H1 (cell line): ENCODE data around the gene IKBIP. TPM values are rescaled to one million over a fixed set of nuclear protein-coding genes. Genes with fewer than 3 reads are reported as not detected.

Source experiments
- CTCF ChIA-PET: fragments of 300-600 bp; sonication (Branson Sonifier 250); formaldehyde crosslinking; loops from one replicate; lab custom pipeline; 2021; ENCODE audit not compliant: partially characterized antibody; lab: Charles Lee
- POLR2A ChIA-PET: fragments of 300-600 bp; sonication (Branson Sonifier 250); formaldehyde crosslinking; loops from one replicate; lab custom pipeline; 2021; ENCODE audit warnings: inconsistent platforms; ENCODE audit not compliant: partially characterized antibody; lab: Charles Lee
- DNase-seq, 2 experiments: peaks; one replicate each; pipeline versions ENCODE4 v3.0.0 to v3.0.0-alpha.2; 2010 to 2022; ENCODE audit warnings: low spot score in 2 of 2, low read depth in 1 of 2, mixed read lengths in 1 of 2
- FAIRE-seq: peaks from 2 replicates; lab custom pipeline; 2011; peaks lifted over from hg19 to GRCh38; lab: Jason Lieb, UNC
- H2AFZ ChIP-seq: 2 replicates; pipeline ENCODE4 v1.8.1; 2012; ENCODE audit warnings: low read length, inconsistent platforms
- H2AK5ac ChIP-seq: 2 replicates; pipeline ENCODE4 v1.6.1; 2013; ENCODE audit warnings: low read depth, low read length
- H2BK120ac ChIP-seq: replicated peaks from 2 replicates; pipeline ENCODE3; 2013; ENCODE audit warnings: low read depth, low read length, inconsistent platforms
- H2BK12ac ChIP-seq: 2 replicates; pipeline ENCODE4 v1.6.1; 2013; ENCODE audit warnings: low read depth, low read length
- H2BK15ac ChIP-seq: 2 replicates; pipeline ENCODE4 v1.6.1; 2013; ENCODE audit warnings: low read length
- H2BK20ac ChIP-seq: 2 replicates; pipeline ENCODE4 v1.6.1; 2013; ENCODE audit warnings: low read length
- H2BK5ac ChIP-seq: 2 replicates; pipeline ENCODE4 v1.6.1; 2013; ENCODE audit warnings: low read depth, low read length
- H3K14ac ChIP-seq: 2 replicates; pipeline ENCODE4 v1.6.1; 2013; ENCODE audit warnings: inconsistent platforms; ENCODE audit not compliant: insufficient read length
- H3K18ac ChIP-seq: 2 replicates; pipeline ENCODE4 v1.6.1; 2013; ENCODE audit warnings: low read length; ENCODE audit errors: extremely low read depth
- H3K23ac ChIP-seq: 2 replicates; pipeline ENCODE4 v1.6.1; 2013; ENCODE audit warnings: inconsistent platforms; ENCODE audit not compliant: insufficient read length
- H3K23me2 ChIP-seq: 2 replicates; pipeline ENCODE4 v1.6.1; 2013; ENCODE audit warnings: low read depth, low read length
- H3K27ac ChIP-seq: 2 replicates; pipeline ENCODE4 v1.6.1; 2011; ENCODE audit warnings: low read depth, low read length, inconsistent platforms
- H3K27me3 ChIP-seq, 4 experiments: replicated peaks in 1 of 4; 1 replicate in 1 of 4; 2 replicates in 3 of 4; pipeline versions ENCODE4 v1.6.1 to v1.8.1; 2011 to 2013; ENCODE audit warnings: low read length in 3 of 4, mild to moderate bottlenecking in 3 of 4, inconsistent platforms in 2 of 4, mixed read lengths in 2 of 4, moderate library complexity in 1 of 4; ENCODE audit not compliant: control insufficient read depth in 3 of 4, insufficient read depth in 3 of 4; ENCODE audit errors: extremely low read depth in 1 of 4
- H3K36me3 ChIP-seq, 4 experiments: 2 replicates each; pipeline versions ENCODE4 v1.6.1 to v1.8.1; 2011 to 2013; ENCODE audit warnings: mild to moderate bottlenecking in 4 of 4, low read length in 3 of 4, moderate library complexity in 2 of 4, control low read depth in 1 of 4, inconsistent platforms in 1 of 4; ENCODE audit not compliant: insufficient read depth in 4 of 4, control insufficient read depth in 2 of 4
- H3K4ac ChIP-seq: replicated peaks from 2 replicates; pipeline ENCODE3; 2013; ENCODE audit warnings: low read length, low read depth, mixed read lengths, inconsistent platforms; ENCODE audit not compliant: insufficient read length
- H3K4me1 ChIP-seq, 4 experiments: replicated peaks in 1 of 4; 1 replicate in 1 of 4; 2 replicates in 3 of 4; pipeline versions ENCODE4 v1.6.1 to v1.8.1; 2011 to 2013; ENCODE audit warnings: low read length in 3 of 4, inconsistent platforms in 2 of 4, mixed read lengths in 1 of 4; ENCODE audit not compliant: insufficient read depth in 4 of 4, control insufficient read depth in 3 of 4
- H3K4me2 ChIP-seq, 2 experiments: 2 replicates each; pipeline versions ENCODE4 v1.6.1 to v1.8.1; 2011 to 2013; ENCODE audit warnings: low read depth in 2 of 2, low read length in 2 of 2, control low read depth in 1 of 2, inconsistent platforms in 1 of 2, mild to moderate bottlenecking in 1 of 2; ENCODE audit not compliant: insufficient read depth in 1 of 2
- H3K4me3 ChIP-seq, 4 experiments: fragments of 200-600, 300-600 bp in 1 of 4; sonication (generic), shearing (Covaris generic), sonication (Bioruptor Twin) in 1 of 4; 2 replicates each; pipeline versions ENCODE4 v1.5.1 to v1.8.1; 2011 to 2016; ENCODE audit warnings: low read length in 4 of 4, low read depth in 3 of 4, control low read depth in 2 of 4, inconsistent platforms in 2 of 4, mild to moderate bottlenecking in 2 of 4, mixed read lengths in 1 of 4, moderate library complexity in 1 of 4; ENCODE audit not compliant: insufficient read depth in 2 of 4; ENCODE audit errors: extremely low read depth in 1 of 4
- H3K56ac ChIP-seq: replicated peaks from 2 replicates; pipeline ENCODE3; 2013; ENCODE audit warnings: low read depth, mild to moderate bottlenecking, mixed read lengths, low read length, inconsistent platforms; ENCODE audit not compliant: insufficient read length
- H3K79me1 ChIP-seq: 2 replicates; pipeline ENCODE4 v1.6.1; 2013; ENCODE audit warnings: low read depth, low read length, control low read depth
- H3K79me2 ChIP-seq, 2 experiments: 2 replicates each; pipeline versions ENCODE4 v1.6.1 to v1.8.1; 2012 to 2013; ENCODE audit warnings: low read length in 2 of 2, mild to moderate bottlenecking in 2 of 2, inconsistent platforms in 1 of 2; ENCODE audit not compliant: insufficient read depth in 2 of 2, control insufficient read depth in 1 of 2
- H3K9ac ChIP-seq, 4 experiments: replicated peaks in 1 of 4; 1 replicate in 1 of 4; 2 replicates in 3 of 4; pipeline versions ENCODE4 v1.6.1 to v1.8.1; 2011 to 2013; ENCODE audit warnings: low read depth in 3 of 4, low read length in 3 of 4, control low read depth in 2 of 4, mild to moderate bottlenecking in 2 of 4, moderate library complexity in 2 of 4, inconsistent platforms in 1 of 4; ENCODE audit errors: extremely low read depth in 1 of 4
- H3K9me3 ChIP-seq, 2 experiments: 2 replicates each; pipeline versions ENCODE4 v1.6.1 to v1.8.1; 2012 to 2013; ENCODE audit warnings: mild to moderate bottlenecking in 2 of 2, moderate library complexity in 2 of 2, control low read depth in 1 of 2, inconsistent platforms in 1 of 2, low read depth in 1 of 2, low read length in 1 of 2, mixed read lengths in 1 of 2; ENCODE audit not compliant: insufficient read depth in 2 of 2
- H4K20me1 ChIP-seq, 2 experiments: replicated peaks in 1 of 2; 2 replicates each; pipeline versions ENCODE3 to v1.8.1; 2011 to 2013; ENCODE audit warnings: inconsistent platforms in 2 of 2, low read length in 2 of 2, mild to moderate bottlenecking in 1 of 2; ENCODE audit not compliant: insufficient read depth in 2 of 2, control insufficient read depth in 1 of 2
- H4K5ac ChIP-seq: 2 replicates; pipeline ENCODE4 v1.6.1; 2013; ENCODE audit warnings: low read length, low read depth, mixed read lengths, inconsistent platforms; ENCODE audit not compliant: insufficient read length
- H4K8ac ChIP-seq: 2 replicates; pipeline ENCODE4 v1.8.0; 2013; ENCODE audit warnings: mild to moderate bottlenecking, moderate library complexity, low read length, inconsistent platforms; ENCODE audit not compliant: insufficient read depth; ENCODE audit errors: extremely low read depth
- H4K91ac ChIP-seq: replicated peaks from 2 replicates; pipeline ENCODE3; 2013; ENCODE audit warnings: low read length, mixed read lengths, inconsistent platforms; ENCODE audit not compliant: insufficient read length
- CREB1 ChIP-seq: IDR thresholded peaks from 2 replicates; pipeline ENCODE4 v1.6.1; 2012; ENCODE audit warnings: inconsistent platforms
- CTBP2 ChIP-seq: IDR thresholded peaks from 2 replicates; pipeline ENCODE4 v1.7.0; 2011; ENCODE audit warnings: borderline replicate concordance, mild to moderate bottlenecking, moderate library complexity, mixed read lengths, low read length; ENCODE audit not compliant: insufficient read depth, insufficient read length
- EGR1 ChIP-seq: IDR thresholded peaks from 2 replicates; pipeline ENCODE4 v1.6.1; 2011; ENCODE audit warnings: low read depth, low read length, borderline replicate concordance
- JUN ChIP-seq: IDR thresholded peaks from 2 replicates; pipeline ENCODE4 v1.6.1; 2011; ENCODE audit warnings: low read depth, mild to moderate bottlenecking, improper control_type of control experiment, low read length
- JUND ChIP-seq: IDR thresholded peaks from 2 replicates; pipeline ENCODE4 v1.6.1; 2011; ENCODE audit warnings: mild to moderate bottlenecking, improper control_type of control experiment, low read length
- KDM5A ChIP-seq: fragments of 200-600 bp; IDR thresholded peaks from 2 replicates; pipeline ENCODE4 v1.7.1; 2012; ENCODE audit warnings: mild to moderate bottlenecking, low read length, inconsistent platforms, mixed read lengths
- POLR2AphosphoS5 ChIP-seq: IDR thresholded peaks from 2 replicates; pipeline ENCODE4 v1.6.1; 2011; ENCODE audit warnings: low read depth, low read length
- RBBP5 ChIP-seq: IDR thresholded peaks from 2 replicates; pipeline ENCODE4 v1.7.1; 2012; ENCODE audit warnings: low read depth, mild to moderate bottlenecking, inconsistent platforms, low read length, moderate library complexity, borderline replicate concordance
- RNF2 ChIP-seq: fragments of 200-900, 300-1000 bp; sonication (generic); IDR thresholded peaks from 2 replicates; pipeline ENCODE4 v1.7.1; 2016; ENCODE audit warnings: borderline replicate concordance, low read depth, mild to moderate bottlenecking, antibody characterized with exemption, low read length; ENCODE audit not compliant: poor library complexity, severe bottlenecking; ENCODE audit errors: missing control alignments
- SAP30 ChIP-seq: fragments of 300-600 bp; sonication (generic); IDR thresholded peaks from 2 replicates; pipeline ENCODE4 v1.7.1; 2012; ENCODE audit warnings: low read length, moderate library complexity, mild to moderate bottlenecking, inconsistent platforms; ENCODE audit not compliant: insufficient read depth, insufficient replicate concordance
- SIN3A ChIP-seq, 2 experiments: IDR thresholded peaks in 1 of 2; conservative IDR thresholded peaks in 1 of 2; 2 replicates each; pipeline ENCODE4 v1.6.1; 2011 to 2012; ENCODE audit warnings: low read length in 2 of 2, improper control_type of control experiment in 1 of 2, low read depth in 1 of 2, mild to moderate bottlenecking in 1 of 2
- SIX5 ChIP-seq: IDR thresholded peaks from 2 replicates; pipeline ENCODE4 v1.6.1; 2011; ENCODE audit warnings: mild to moderate bottlenecking, low read depth, low read length
- whole genome bisulfite sequencing, 2 experiments: shearing (Covaris generic) in 1 of 2; methylation state at CpG; one replicate each; pipeline versions ENCODE4 v1.1.6 to v1.1.7; 2013 to 2015; ENCODE audit warnings: low lambda C conversion rate in 2 of 2, mixed read lengths in 2 of 2, inconsistent platforms in 1 of 2, low coverage in 1 of 2, missing lambda C conversion rate in 1 of 2; ENCODE audit not compliant: insufficient replicate concordance in 2 of 2, insufficient coverage in 1 of 2, insufficient read length in 1 of 2; ENCODE audit errors: extremely low coverage in 1 of 2, missing lambda C conversion rate in 1 of 2; 5-methylcytosine and 5-hydroxymethylcytosine counted together
- polyA plus RNA-seq, 7 experiments: library from polyadenylated mRNA; depleted of rRNA in 3 of 7; stranded (reverse) in 5 of 7; unstranded in 2 of 7; fragments of >200 nt in 5 of 7; fragments of 200-250 nt in 2 of 7; gene quantifications; 1 replicate in 5 of 7; 2 replicates in 1 of 7; 4 replicates in 1 of 7; pipeline versions ENCODE4 v1.2.1 to v1.2.3, GENCODE V29; 2011 to 2013; ENCODE audit warnings: missing spikeins in 2 of 7, mixed read lengths in 2 of 7
- total RNA-seq: library from RNA; stranded (reverse); fragmentation: NEBNext Ultra II Directional; extraction: Animal tissue kit (Norgen Biotek cat#: 25700); gene quantifications from 2 replicates; pipeline ENCODE4 v1.2.1, GENCODE V29; 2021
- TF ChIP-seq, protein P1 (sequence below): IDR thresholded peaks from 2 replicates; pipeline ENCODE4 v1.6.1; 2011; ENCODE audit warnings: low read depth, mild to moderate bottlenecking, low read length; ENCODE audit not compliant: insufficient read depth

Gene IKBIP
- total and polyA plus RNA-seq, 2 of the 8 experiments (the other 6 are each of a cell fraction or from before 2014, with no cell fraction given) = 2.7 to 12.4 TPM

GRCh38 chr12:98580695-98581094 lies 63.9 kb downstream of the IKBIP start:
- Histone ChIP-seq H3K56ac (no peak overlapping the region), H3K18ac (no peak overlapping the region), H3K9ac (no peak overlapping the region), H2BK20ac (no peak overlapping the region), H3K27ac (no peak overlapping the region), H2BK12ac (no peak overlapping the region), H4K8ac (no peak overlapping the region), H4K20me1 (no peaks in the 10 kb centered on the region), H2BK15ac (no peak overlapping the region), H2AFZ (no peak overlapping the region), H3K79me1 (no peaks in the 10 kb centered on the region), H3K27me3 (no peaks in the 10 kb centered on the region), H2BK120ac (no peak overlapping the region), H2BK5ac (no peak overlapping the region), H3K23me2 (no peaks in the 10 kb centered on the region; the same call in 1 of the 2 replicates), H3K4me3 (no peak overlapping the region), H3K4ac (no peak overlapping the region), H4K91ac (no peak overlapping the region), H4K5ac (no peak overlapping the region), H3K14ac (no peak overlapping the region), H3K36me3 (no peaks in the 10 kb centered on the region), H3K23ac (no peak overlapping the region), H3K9me3 (no peaks in the 10 kb centered on the region), H3K79me2 (no peaks in the 10 kb centered on the region), H3K4me2 (no peak overlapping the region), H2AK5ac (no peak overlapping the region), H3K4me1 (no peaks in the 10 kb centered on the region)
- WGBS, 2 experiments = 94% methylated on average over 5 of the region's 5 CpGs; no CpG with 5 or more reads in 1 of the 2 experiments
- FAIRE-seq (no peak), DNase-seq (no peak)
- ChIA-PET POLR2A (interaction anchor here (0.8 kb wide), 1 partner anchor 12 kb away, joined by 3 read pairs; no protein-coding TSS in a partner anchor), CTCF (interaction anchor here (0.9 to 1.3 kb wide), 3 partner anchors 8 to 14 kb away, joined by 3 to 4 read pairs (median 3); no protein-coding TSS in a partner anchor)
- TF ChIP-seq RBBP5 (no peak), SAP30 (no peak), CTBP2 (no peak), EGR1 (no peak), POLR2AphosphoS5 (no peak), CREB1 (no peak), RNF2 (no peak), JUND (no peak), SIX5 (no peak), SIN3A (conservative IDR thresholded peaks at IDR 0.05 in 1 of 2, IDR thresholded peaks at IDR 0.05 in 1 of 2; ENCODE audit: low read depth in 1 of 2, low read length in 2 of 2) (no peak), KDM5A (no peak), JUN (no peak)
- TF ChIP-seq, protein P1, sequence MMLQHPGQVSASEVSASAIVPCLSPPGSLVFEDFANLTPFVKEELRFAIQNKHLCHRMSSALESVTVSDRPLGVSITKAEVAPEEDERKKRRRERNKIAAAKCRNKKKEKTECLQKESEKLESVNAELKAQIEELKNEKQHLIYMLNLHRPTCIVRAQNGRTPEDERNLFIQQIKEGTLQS = no peak
